ENCODE data around the gene FKBP6.
"Not testable (repeated sequence)": the region's sequence is repeated elsewhere in the genome, so short reads cannot be mapped to it uniquely, and the experiment has no call there.

Gene FKBP6

GRCh38 chr7:73395538-73396503 lies 67.9 kb downstream of the FKBP6 start:
- DNase-seq = no peak

GRCh38 chr7:73397521-73398281 lies 69.7 kb downstream of the FKBP6 start:
- no peak for DNase-seq

- not testable (repeated sequence) for DNase-seq
Observed at GRCh38 chr7:73399185-73400050, 71.5 kb downstream of the FKBP6 start.

GRCh38 chr7:73404860-73405259 lies 76.9 kb downstream of the FKBP6 start:
- not testable (repeated sequence) for DNase-seq
